ENCODE measurements around the gene RPL28.
"Not testable (repeated sequence)": the region's sequence is repeated elsewhere in the genome, so short reads cannot be mapped to it uniquely, and the experiment has no call there.

Gene RPL28

GRCh38 chr19:55431183-55431582, 45.5 kb downstream of the RPL28 start:
- DNase-seq, result no peak

- DNase-seq, result no peak
Observed at GRCh38 chr19:55432241-55432959, 46.7 kb downstream of the RPL28 start.

GRCh38 chr19:55433292-55433691, 47.6 kb downstream of the RPL28 start:
- DNase-seq, result no peak

- no peak for DNase-seq
Observed at GRCh38 chr19:55434356-55434919, 48.7 kb downstream of the RPL28 start.

- no peak for DNase-seq
Observed at GRCh38 chr19:55435020-55435419, 49.3 kb downstream of the RPL28 start.

GRCh38 chr19:55436847-55437246, 51.1 kb downstream of the RPL28 start:
- DNase-seq, result no peak

GRCh38 chr19:55437410-55437809, 51.7 kb downstream of the RPL28 start:
- peak in 1 of 14 donors; percentile 12 for DNase-seq

- no peak for DNase-seq
Observed at GRCh38 chr19:55439052-55439451, 53.3 kb downstream of the RPL28 start.

- no peak for DNase-seq
Observed at GRCh38 chr19:55440411-55441105, 54.8 kb downstream of the RPL28 start.

GRCh38 chr19:55441319-55441691, 55.6 kb downstream of the RPL28 start:
- DNase-seq, result no peak

- DNase-seq, result no peak
Observed at GRCh38 chr19:55441692-55442321, 56.1 kb downstream of the RPL28 start.

- DNase-seq, result no peak
Observed at GRCh38 chr19:55442372-55442961, 56.7 kb downstream of the RPL28 start.

- peak in 7 of 14 donors; percentile 7 to 37 (median 19) for DNase-seq
Observed at GRCh38 chr19:55443045-55443823, 57.5 kb downstream of the RPL28 start, which contains the start of gene SHISA7. TSS of gene SHISA7 (minus strand) at chr19:55443300. CDS start at chr19:55442863, 437 bp downstream.

- no peak for DNase-seq
Observed at GRCh38 chr19:55443824-55444480, 58.2 kb downstream of the RPL28 start.

GRCh38 chr19:55444646-55445045, 58.9 kb downstream of the RPL28 start:
- no peak for DNase-seq

- DNase-seq, result no peak
Observed at GRCh38 chr19:55446060-55446459, 60.3 kb downstream of the RPL28 start.

GRCh38 chr19:55447421-55448174, 61.9 kb downstream of the RPL28 start:
- DNase-seq, result peak in 12 of 14 donors; percentile 16 to 66 (median 38)

- not testable (repeated sequence) for DNase-seq
Observed at GRCh38 chr19:55448175-55448490, 62.4 kb downstream of the RPL28 start.

- DNase-seq, result no peak
Observed at GRCh38 chr19:55449469-55449868, 63.7 kb downstream of the RPL28 start.

- DNase-seq, result peak in 1 of 14 donors; percentile 27
Observed at GRCh38 chr19:55451163-55451964, 65.6 kb downstream of the RPL28 start.
